GM10248 (cell line): Measurements from ENCODE around the gene SBK2.

Experiments used
- CTCF ChIA-PET: fragments of 300-600 bp; sonication (Branson Sonifier 250); formaldehyde crosslinking; extraction: SDS; loops from one replicate; lab custom pipeline; 2021; ENCODE audit warnings: antibody characterized with exemption; lab: Yijun Ruan, JAX
- POLR2A ChIA-PET: fragments of 350-650 bp; sonication (Branson Sonifier 250); formaldehyde crosslinking; extraction: SDS; loops from one replicate; lab custom pipeline; 2020; ENCODE audit warnings: antibody characterized with exemption; lab: Yijun Ruan, JAX
- DNase-seq: peaks from one replicate; pipeline ENCODE4 v3.0.0; 2012; ENCODE audit errors: extremely low spot score
- TF ChIP-seq, protein P1 (sequence below): IDR thresholded peaks from 2 replicates; pipeline ENCODE4 v1.5.1; 2012; ENCODE audit warnings: mild to moderate bottlenecking, low read depth; ENCODE audit errors: extremely low read depth, missing control alignments, control extremely low read depth

SBK2 gene

DNA sequence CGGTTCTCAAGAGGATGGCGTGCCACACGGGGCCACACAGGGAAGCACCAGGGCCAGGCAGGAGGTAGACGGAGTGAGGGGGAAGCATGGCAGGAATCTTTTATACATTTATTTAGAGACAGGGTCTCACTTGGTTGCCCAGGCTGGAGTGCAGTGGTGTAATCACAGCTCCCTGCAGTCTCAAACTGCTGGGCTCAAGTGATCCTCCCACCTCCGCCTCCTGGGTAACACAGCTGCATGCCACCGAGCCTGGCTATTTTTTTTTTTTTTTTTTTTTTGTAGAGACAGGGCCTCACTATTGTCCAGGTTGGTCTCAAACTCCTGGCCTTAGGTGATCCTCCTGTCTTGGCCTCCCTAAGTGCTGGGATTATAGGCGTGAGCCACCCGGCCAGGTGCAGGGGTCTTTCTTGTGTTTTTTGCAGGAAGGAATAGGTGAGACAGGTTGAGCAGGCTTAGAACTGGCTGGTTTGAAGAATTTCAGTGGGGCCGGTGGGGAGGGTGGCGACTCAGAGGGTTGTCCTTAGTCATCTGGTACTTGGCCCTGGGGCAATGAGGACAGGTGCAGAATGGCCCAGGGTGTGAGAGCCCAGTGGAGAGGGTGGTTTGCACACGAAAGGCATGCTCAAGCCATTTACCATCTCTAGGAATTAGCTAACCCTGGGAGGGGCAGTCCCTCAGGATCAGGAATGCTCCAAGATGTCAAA, 41.1 kb downstream of the SBK2 start:
- DNase-seq = no peak
- CTCF ChIA-PET = interaction anchor here (1.4 to 8.2 kb wide), 2 partner anchors 9 to 355 kb away, joined by 5 to 43 read pairs; no protein-coding TSS in a partner anchor
- POLR2A ChIA-PET = no interaction called here
- TF ChIP-seq, protein P1, sequence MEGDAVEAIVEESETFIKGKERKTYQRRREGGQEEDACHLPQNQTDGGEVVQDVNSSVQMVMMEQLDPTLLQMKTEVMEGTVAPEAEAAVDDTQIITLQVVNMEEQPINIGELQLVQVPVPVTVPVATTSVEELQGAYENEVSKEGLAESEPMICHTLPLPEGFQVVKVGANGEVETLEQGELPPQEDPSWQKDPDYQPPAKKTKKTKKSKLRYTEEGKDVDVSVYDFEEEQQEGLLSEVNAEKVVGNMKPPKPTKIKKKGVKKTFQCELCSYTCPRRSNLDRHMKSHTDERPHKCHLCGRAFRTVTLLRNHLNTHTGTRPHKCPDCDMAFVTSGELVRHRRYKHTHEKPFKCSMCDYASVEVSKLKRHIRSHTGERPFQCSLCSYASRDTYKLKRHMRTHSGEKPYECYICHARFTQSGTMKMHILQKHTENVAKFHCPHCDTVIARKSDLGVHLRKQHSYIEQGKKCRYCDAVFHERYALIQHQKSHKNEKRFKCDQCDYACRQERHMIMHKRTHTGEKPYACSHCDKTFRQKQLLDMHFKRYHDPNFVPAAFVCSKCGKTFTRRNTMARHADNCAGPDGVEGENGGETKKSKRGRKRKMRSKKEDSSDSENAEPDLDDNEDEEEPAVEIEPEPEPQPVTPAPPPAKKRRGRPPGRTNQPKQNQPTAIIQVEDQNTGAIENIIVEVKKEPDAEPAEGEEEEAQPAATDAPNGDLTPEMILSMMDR = no peak

DNA sequence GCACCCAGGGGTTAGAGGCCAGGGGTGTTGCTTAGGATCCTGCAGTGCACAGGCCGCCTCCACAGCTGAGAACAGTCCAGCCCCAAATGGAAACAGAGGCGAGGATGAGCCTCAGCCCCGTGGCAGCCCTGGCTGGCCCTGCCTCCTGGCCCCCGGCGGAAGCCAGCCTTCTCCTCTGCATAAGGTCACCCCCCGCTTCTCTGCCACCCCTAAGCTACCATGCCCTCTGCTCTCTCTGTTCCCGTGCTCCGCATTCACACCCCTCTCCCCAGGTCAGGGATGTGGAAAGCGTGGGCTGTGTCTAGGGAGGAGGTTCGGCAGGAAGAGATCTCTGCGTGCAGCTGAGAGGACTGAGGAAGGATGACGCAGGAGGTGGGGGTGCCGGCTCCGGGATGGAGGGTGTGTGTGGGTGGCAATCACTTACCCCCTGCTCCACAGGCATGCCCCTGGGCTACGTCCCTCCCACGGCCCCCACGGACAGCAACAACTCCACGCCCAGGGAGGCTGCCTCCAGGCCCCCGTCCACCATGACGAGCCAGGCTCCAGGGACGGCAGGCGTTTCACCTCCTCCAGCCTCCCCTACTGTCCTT, 42.7 kb downstream of the SBK2 start:
- POLR2A ChIA-PET = interaction anchor here (0.6 kb wide), 1 partner anchor 109 kb away, joined by 3 read pairs; the partner anchor contains the start of gene RPL28
- TF ChIP-seq, protein P1 = no peak
- CTCF ChIA-PET = interaction anchor here (0.7 to 8.2 kb wide), 3 partner anchors 10 to 27 kb away, joined by 3 to 43 read pairs (median 8); no protein-coding TSS in a partner anchor
- no peak for DNase-seq

DNA sequence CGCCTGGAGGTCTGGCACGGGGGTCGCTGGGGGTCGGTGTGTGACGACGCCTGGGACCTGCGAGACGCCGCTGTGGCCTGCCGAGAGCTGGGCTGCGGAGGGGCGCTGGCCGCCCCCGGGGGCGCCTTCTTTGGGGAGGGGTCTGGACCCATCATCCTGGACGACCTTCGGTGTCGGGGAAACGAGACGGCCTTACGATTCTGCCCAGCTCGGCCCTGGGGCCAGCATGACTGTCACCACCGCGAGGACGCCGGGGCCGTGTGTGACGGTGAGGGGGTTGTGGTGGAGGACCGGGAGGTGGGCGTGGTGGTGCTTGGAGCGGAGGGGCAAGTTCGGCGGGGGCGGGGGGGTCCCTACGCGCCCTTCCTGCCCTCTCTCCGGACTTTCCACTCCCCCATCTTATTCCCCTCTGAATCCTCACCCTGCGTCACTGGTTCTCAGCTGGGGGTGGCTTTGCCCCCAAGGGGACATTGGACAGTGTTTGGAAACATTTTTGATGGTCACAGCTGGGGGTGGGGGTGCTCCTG, 43.2 kb downstream of the SBK2 start:
- TF ChIP-seq, protein P1 = no peak
- ChIA-PET POLR2A (interaction anchor here (0.6 to 0.7 kb wide), 2 partner anchors 8 to 108 kb away, joined by 3 read pairs; partner anchors contain the start of gene RPL28), CTCF (interaction anchor here (1.0 to 8.2 kb wide), 3 partner anchors 11 to 139 kb away, joined by 3 to 43 read pairs (median 8); no protein-coding TSS in a partner anchor)
- DNase-seq = no peak

DNA sequence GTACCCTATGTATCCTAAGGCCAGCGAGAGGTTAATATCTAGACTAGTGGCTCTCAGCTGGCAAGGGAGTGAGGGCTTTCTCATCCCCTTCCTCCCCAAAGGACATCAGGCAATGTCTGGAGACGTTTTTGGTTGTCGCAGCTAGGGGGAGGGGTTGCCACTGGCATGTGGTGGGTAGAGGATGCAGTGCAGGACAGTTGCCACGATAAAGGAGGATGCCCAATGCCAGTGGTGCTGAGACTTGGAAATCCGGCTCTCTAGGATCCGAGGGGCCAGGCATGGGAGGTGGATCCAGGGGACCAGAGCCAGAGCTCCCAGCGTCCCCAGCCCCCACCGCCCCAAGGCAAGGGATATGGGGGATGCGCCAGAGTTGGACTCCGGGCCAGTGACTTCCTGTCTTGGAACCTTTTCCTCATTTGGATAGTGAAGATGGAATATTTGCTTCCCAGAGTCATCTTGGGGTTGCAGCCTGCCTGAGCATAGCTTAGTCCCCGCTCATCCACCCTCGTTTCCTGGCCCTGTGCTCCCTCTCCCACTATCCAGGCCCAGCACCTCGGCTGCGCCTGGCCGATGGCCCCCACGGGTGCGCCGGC, 43.8 kb downstream of the SBK2 start:
- DNase-seq = no peak
- POLR2A ChIA-PET = interaction anchor here (0.7 kb wide), 1 partner anchor 8 kb away, joined by 3 read pairs; no protein-coding TSS in a partner anchor
- TF ChIP-seq, protein P1 = no peak
- CTCF ChIA-PET = interaction anchor here (0.8 to 8.2 kb wide), 3 partner anchors 11 to 139 kb away, joined by 3 to 43 read pairs (median 3); no protein-coding TSS in a partner anchor

DNA sequence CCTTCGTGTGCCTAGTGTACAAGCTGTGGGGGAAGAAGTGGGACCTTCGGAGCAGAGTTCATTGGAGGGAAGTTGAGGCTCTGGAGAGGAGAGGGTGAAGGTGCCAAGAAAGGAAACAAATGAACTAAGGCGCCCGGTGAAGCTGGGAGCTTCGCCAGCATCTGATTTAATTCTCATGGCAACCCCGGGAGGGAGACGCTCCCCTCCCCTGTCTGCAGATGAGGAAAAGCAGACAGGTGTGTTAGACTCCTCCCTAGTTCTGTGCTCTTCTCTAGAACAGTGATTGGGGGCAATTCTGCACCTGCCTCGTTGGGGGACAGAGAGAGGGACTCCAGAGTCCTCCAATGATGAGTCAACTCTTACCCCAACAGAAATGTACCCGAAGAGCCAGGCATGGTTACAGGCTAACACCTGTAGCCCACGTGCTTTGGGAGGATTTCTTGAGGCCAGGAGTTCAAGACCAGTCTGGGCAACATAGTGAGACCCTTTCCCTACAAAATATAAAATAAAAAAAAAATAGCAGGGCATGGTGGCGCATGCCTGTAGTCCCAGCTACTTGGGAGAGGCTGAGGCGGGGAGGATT, 44.5 kb downstream of the SBK2 start:
- POLR2A ChIA-PET = no interaction called here
- CTCF ChIA-PET = interaction anchor here (0.8 to 8.2 kb wide), 3 partner anchors 12 to 140 kb away, joined by 3 to 43 read pairs (median 3); no protein-coding TSS in a partner anchor

More for the DNA sequence above, 44.5 kb downstream of the SBK2 start:
- no peak for DNase-seq
- TF ChIP-seq, protein P1 = no peak
